Muscle of leg (tissue), 11 donors: ENCODE data around the gene WAS. TPM values are rescaled to one million over a fixed set of nuclear protein-coding genes. Genes with fewer than 3 reads are reported as not detected.

ENCODE experiments used
- DNase-seq: peaks from one replicate; pipeline ENCODE4 v3.0.0; 2013
- H3K27ac ChIP-seq: one replicate; pipeline ENCODE4 v1.5.1; 2013; ENCODE audit warnings: mild to moderate bottlenecking, low read length, control low read depth
- H3K27me3 ChIP-seq: one replicate; pipeline ENCODE4 v1.6.1; 2013; ENCODE audit warnings: low read length; ENCODE audit not compliant: control insufficient read depth, insufficient read depth
- H3K36me3 ChIP-seq: one replicate; pipeline ENCODE4 v1.6.1; 2013; ENCODE audit warnings: low read length; ENCODE audit not compliant: control insufficient read depth, insufficient read depth
- H3K4me1 ChIP-seq: one replicate; pipeline ENCODE4 v1.6.1; 2013; ENCODE audit warnings: low read length; ENCODE audit not compliant: control insufficient read depth, insufficient read depth
- H3K4me3 ChIP-seq: one replicate; pipeline ENCODE4 v1.5.1; 2013; ENCODE audit warnings: low read length, control low read depth
- H3K9me3 ChIP-seq: replicated peaks from 2 replicates; pipeline ENCODE4 v1.6.1; 2013; ENCODE audit warnings: low read depth, low read length; ENCODE audit not compliant: control insufficient read depth
- WGBS: methylation state at CpG from one replicate; pipeline ENCODE4 v1.1.5; 2013; ENCODE audit warnings: missing lambda C conversion rate; ENCODE audit not compliant: insufficient coverage; 5-methylcytosine and 5-hydroxymethylcytosine counted together
- polyA plus RNA-seq, 8 donors: library from polyadenylated mRNA; unstranded; fragments of 120-200 nt; gene quantifications; one replicate each; pipeline versions ENCODE4 v1.2.1 to v1.2.3, GENCODE V29; 2013; ENCODE audit warnings: inconsistent platforms in 1 of 8, low replicate concordance in 1 of 8; ENCODE audit not compliant: insufficient read length in 8 of 8, insufficient read depth in 1 of 8
- total RNA-seq: library from RNA; stranded (reverse); fragments of 120-200 nt; gene quantifications from one replicate; pipeline ENCODE4 v1.2.4, GENCODE V29; 2013

WAS gene
- total and polyA plus RNA-seq, 9 donors, result 2.1 to 5.9 (median 4.1) TPM

- WGBS, result 79% methylated on average over 12 of the region's 12 CpGs
- H3K36me3 ChIP-seq, result peaks cover 28% of the 10 kb centered on the region
- no peak for DNase-seq
- H3K4me1 ChIP-seq, result no peaks in the 10 kb centered on the region
- no peaks in the 10 kb centered on the region for H3K27me3 ChIP-seq
- no peak overlapping the region for H3K27ac ChIP-seq
- no peaks in the 10 kb centered on the region for H3K9me3 ChIP-seq
- no peak overlapping the region for H3K4me3 ChIP-seq
These were observed 22.3 kb downstream of the WAS start for GRCh38 chrX:48705871-48706270.

DNA sequence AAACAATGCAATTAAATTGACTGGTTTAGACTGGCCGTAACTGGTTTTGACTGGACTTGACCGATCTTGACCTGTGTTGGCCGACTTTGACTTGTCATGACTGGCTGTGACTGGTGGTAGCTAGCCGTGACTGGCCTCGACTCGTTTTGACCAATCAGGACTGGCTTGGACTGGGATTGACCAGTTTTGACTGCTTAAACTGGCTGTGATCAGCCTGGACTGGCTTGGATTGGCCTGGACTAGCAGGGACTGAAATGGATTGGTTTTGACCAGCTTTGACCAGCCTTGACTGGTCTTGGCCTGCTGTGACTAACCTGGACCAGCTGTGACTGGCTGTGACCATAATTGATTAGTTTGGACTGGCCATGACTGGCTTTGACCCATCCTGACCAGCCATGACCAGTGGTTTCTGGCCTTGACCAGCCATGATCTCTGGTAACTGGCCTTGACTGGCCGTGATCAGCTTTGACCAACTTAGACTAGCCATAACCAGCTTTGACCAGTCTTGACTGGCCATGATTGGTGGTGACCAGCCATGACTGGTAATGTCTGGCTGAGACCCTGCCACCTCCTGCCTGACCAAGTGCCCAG, 26.0 kb downstream of the WAS start:
- no peak overlapping the region for H3K4me3 ChIP-seq
- peaks cover 9% of the 10 kb centered on the region for H3K36me3 ChIP-seq
- no peak for DNase-seq
- no peaks in the 10 kb centered on the region for H3K27me3 ChIP-seq
- 91% methylated on average over 7 of the region's 7 CpGs for WGBS
- peaks cover 3% of the 10 kb centered on the region for H3K4me1 ChIP-seq
- H3K9me3 ChIP-seq, result no peaks in the 10 kb centered on the region
- H3K27ac ChIP-seq, result no peak overlapping the region

GRCh38 chrX:48711162-48711928, 27.7 kb downstream of the WAS start:
- Histone ChIP-seq H3K27ac (peak overlapping the region; percentile 66), H3K4me1 (peaks cover 3% of the 10 kb centered on the region), H3K36me3 (peaks cover 9% of the 10 kb centered on the region), H3K9me3 (no peaks in the 10 kb centered on the region), H3K4me3 (no peak overlapping the region), H3K27me3 (no peaks in the 10 kb centered on the region)
- peak; percentile 24 for DNase-seq
- 57% methylated on average over 8 of the region's 9 CpGs for WGBS

- H3K27me3 ChIP-seq, result no peaks in the 10 kb centered on the region
- peaks cover 3% of the 10 kb centered on the region for H3K36me3 ChIP-seq
- no peaks in the 10 kb centered on the region for H3K9me3 ChIP-seq
- 70% methylated on average over 5 of the region's 7 CpGs for WGBS
- peak overlapping the region; percentile 66 for H3K27ac ChIP-seq
- H3K4me3 ChIP-seq, result no peak overlapping the region
- H3K4me1 ChIP-seq, result peaks cover 3% of the 10 kb centered on the region
- DNase-seq, result no peak
These were observed 28.4 kb downstream of the WAS start for GRCh38 chrX:48711929-48712505.

DNA sequence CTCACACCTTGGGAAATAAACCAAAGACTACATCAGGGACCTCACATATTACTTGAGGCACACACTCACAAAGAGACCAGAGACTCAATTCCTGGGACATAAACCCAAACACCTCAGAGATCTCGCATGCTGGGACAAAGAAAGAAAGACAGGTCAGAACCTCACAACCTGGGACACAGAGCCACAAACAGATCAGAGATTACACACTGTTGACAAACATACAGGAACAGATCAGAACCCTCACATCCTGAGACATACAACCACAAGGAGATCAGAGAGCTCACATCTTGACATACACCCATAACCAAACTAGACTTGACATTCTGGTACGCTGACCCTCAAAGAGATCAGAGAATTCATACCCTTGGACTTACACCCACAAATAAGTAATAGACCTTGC, 30.2 kb downstream of the WAS start:
- WGBS, result 69% methylated on average over 2 of the region's 2 CpGs
- no peak for DNase-seq
- Histone ChIP-seq H3K27ac (no peak overlapping the region), H3K4me3 (no peak overlapping the region), H3K27me3 (no peaks in the 10 kb centered on the region), H3K9me3 (no peaks in the 10 kb centered on the region), H3K36me3 (no peaks in the 10 kb centered on the region), H3K4me1 (peaks cover 3% of the 10 kb centered on the region)

- Histone ChIP-seq H3K27me3 (no peaks in the 10 kb centered on the region), H3K27ac (no peak overlapping the region), H3K9me3 (no peaks in the 10 kb centered on the region), H3K4me1 (peaks cover 3% of the 10 kb centered on the region), H3K4me3 (no peak overlapping the region), H3K36me3 (no peaks in the 10 kb centered on the region)
- WGBS, result 20% methylated on average over 1 of the region's 5 CpGs
- peak; percentile 11 for DNase-seq
These were observed 31.0 kb downstream of the WAS start for GRCh38 chrX:48714573-48714972.

GRCh38 chrX:48715072-48715471, 31.5 kb downstream of the WAS start:
- H3K9me3 ChIP-seq, result no peaks in the 10 kb centered on the region
- no peak overlapping the region for H3K4me3 ChIP-seq
- no peaks in the 10 kb centered on the region for H3K27me3 ChIP-seq
- H3K4me1 ChIP-seq, result peaks cover 3% of the 10 kb centered on the region
- H3K27ac ChIP-seq, result no peak overlapping the region
- peak; percentile 63 for DNase-seq
- 68% methylated on average over 2 of the region's 2 CpGs for whole genome bisulfite sequencing
- no peaks in the 10 kb centered on the region for H3K36me3 ChIP-seq

DNA sequence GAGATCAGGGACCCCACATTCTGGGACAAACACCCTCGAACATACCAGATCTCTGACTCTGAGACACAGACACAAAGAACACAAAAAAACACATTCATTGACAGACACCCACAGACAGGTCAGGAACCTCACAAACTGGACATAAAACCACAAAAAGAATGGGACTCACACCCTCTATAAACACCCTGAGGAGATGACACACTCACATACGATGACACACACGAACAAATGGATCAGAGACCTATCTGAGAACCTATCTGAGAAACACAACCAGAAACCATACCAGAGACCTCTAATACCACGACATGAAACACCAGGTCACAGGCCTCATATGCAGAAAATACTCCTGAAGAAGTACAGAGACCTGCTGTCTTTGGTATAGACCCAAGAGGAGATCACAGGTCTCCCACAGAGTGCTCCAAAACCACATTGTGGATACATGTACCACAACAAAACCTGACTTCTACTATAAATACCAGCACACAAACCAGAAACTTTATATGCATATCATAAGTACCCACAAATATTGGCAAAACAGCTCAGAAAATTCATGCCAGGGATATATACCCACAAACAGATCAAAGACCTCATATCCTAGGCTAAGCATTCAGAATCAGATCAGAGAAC, 32.4 kb downstream of the WAS start:
- Histone ChIP-seq H3K4me3 (no peak overlapping the region), H3K27ac (no peak overlapping the region), H3K4me1 (peaks cover 3% of the 10 kb centered on the region), H3K36me3 (no peaks in the 10 kb centered on the region), H3K27me3 (no peaks in the 10 kb centered on the region), H3K9me3 (no peaks in the 10 kb centered on the region)
- DNase-seq, result no peak
- 76% methylated on average over 3 of the region's 4 CpGs for WGBS

GRCh38 chrX:48719958-48720357, 36.4 kb downstream of the WAS start:
- no peaks in the 10 kb centered on the region for H3K4me1 ChIP-seq

DNA sequence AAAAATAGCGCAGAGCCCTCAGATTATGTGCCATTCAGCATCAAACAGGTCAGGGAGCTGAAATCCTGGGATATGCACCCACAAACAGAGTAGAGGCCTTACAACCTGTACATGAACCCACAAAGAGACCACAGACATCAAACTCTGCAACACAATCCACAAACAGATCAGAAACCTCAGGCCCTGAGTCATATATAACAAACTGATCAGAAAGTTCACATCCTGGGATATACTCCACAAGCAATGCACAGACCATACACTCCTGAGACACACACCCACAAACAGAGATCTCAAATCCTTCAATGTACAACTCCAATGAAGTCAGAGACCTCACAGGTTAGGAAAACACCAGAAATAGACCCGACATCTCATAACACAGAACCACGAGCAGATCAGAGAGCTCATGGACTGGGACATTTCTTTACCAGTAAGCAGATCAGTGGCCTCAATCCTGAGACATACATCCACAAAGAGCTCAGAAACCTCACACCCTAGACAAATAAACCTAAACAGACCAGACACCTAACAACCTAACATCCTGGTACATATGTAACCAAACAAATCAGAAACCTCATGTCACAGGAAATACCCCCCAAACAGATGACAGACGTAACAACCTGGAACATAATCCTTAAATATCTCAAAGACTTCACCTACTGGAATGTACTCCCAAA, 37.1 kb downstream of the WAS start:
- H3K4me1 ChIP-seq, result no peaks in the 10 kb centered on the region
- H3K9me3 ChIP-seq, result peaks cover 3% of the 10 kb centered on the region
- no peak overlapping the region for H3K27ac ChIP-seq
- H3K36me3 ChIP-seq, result no peaks in the 10 kb centered on the region
- WGBS, result 64% methylated on average over 4 of the region's 4 CpGs
- no peak overlapping the region for H3K4me3 ChIP-seq
- no peak for DNase-seq
- H3K27me3 ChIP-seq, result peaks cover 2% of the 10 kb centered on the region

More at GRCh38 chrX:48719958-48720357, 36.4 kb downstream of the WAS start:
- no peak for DNase-seq
- Histone ChIP-seq H3K27me3 (peaks cover 2% of the 10 kb centered on the region), H3K27ac (no peak overlapping the region), H3K9me3 (peaks cover 3% of the 10 kb centered on the region), H3K4me3 (no peak overlapping the region), H3K36me3 (no peaks in the 10 kb centered on the region)
- 71% methylated on average over 2 of the region's 2 CpGs for WGBS
